Measurements from ENCODE around the gene CPNE1. TPM values are rescaled to one million over a fixed set of nuclear protein-coding genes. Genes with fewer than 3 reads are reported as not detected.

The CPNE1 gene
- total RNA-seq, 4 donors from 2014 or later: 43.3 to 238 (median 103) TPM

- Histone ChIP-seq H3K4me1 (peaks cover 19% of the 10 kb centered on the region), H3K4me3 (no peak overlapping the region), H3K27me3 (no peaks in the 10 kb centered on the region), H3K36me3 (peaks cover 56% of the 10 kb centered on the region), H3K9me3 (no peaks in the 10 kb centered on the region), H3K27ac (no peak overlapping the region)
- WGBS: 61% methylated on average over 4 of the region's 4 CpGs
- TF ChIP-seq POLR2A (IDR thresholded peaks at IDR 0.05) (no peak), POLR2AphosphoS5 (IDR thresholded peaks at IDR 0.05) (no peak), EP300 (IDR thresholded peaks at IDR 0.05) (no peak)
- TF ChIP-seq, protein P1, sequence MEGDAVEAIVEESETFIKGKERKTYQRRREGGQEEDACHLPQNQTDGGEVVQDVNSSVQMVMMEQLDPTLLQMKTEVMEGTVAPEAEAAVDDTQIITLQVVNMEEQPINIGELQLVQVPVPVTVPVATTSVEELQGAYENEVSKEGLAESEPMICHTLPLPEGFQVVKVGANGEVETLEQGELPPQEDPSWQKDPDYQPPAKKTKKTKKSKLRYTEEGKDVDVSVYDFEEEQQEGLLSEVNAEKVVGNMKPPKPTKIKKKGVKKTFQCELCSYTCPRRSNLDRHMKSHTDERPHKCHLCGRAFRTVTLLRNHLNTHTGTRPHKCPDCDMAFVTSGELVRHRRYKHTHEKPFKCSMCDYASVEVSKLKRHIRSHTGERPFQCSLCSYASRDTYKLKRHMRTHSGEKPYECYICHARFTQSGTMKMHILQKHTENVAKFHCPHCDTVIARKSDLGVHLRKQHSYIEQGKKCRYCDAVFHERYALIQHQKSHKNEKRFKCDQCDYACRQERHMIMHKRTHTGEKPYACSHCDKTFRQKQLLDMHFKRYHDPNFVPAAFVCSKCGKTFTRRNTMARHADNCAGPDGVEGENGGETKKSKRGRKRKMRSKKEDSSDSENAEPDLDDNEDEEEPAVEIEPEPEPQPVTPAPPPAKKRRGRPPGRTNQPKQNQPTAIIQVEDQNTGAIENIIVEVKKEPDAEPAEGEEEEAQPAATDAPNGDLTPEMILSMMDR (IDR thresholded peaks at IDR 0.05): no peak
- no peak for DNase-seq (ENCODE audit: low spot score in 2 of 2)
Observed at GRCh38 chr20:35702824-35703695, 38.4 kb upstream of the CPNE1 start.

GRCh38 chr20:35702051-35702823 lies 37.5 kb upstream of the CPNE1 start:
- TF ChIP-seq, protein P1 (IDR thresholded peaks at IDR 0.05): no peak
- TF ChIP-seq EP300 (IDR thresholded peaks at IDR 0.05) (no peak), POLR2AphosphoS5 (IDR thresholded peaks at IDR 0.05) (no peak), POLR2A (IDR thresholded peaks at IDR 0.05) (no peak)
- H3K36me3 ChIP-seq: peaks cover 48% of the 10 kb centered on the region
- no peaks in the 10 kb centered on the region for H3K27me3 ChIP-seq
- DNase-seq (ENCODE audit: low spot score in 2 of 2): peak in 1 of 2 donors; percentile 55
- no peak overlapping the region for H3K27ac ChIP-seq
- H3K9me3 ChIP-seq: no peaks in the 10 kb centered on the region
- 80% methylated on average over 12 of the region's 12 CpGs for WGBS
- H3K4me1 ChIP-seq: peaks cover 27% of the 10 kb centered on the region
- no peak overlapping the region for H3K4me3 ChIP-seq

DNA sequence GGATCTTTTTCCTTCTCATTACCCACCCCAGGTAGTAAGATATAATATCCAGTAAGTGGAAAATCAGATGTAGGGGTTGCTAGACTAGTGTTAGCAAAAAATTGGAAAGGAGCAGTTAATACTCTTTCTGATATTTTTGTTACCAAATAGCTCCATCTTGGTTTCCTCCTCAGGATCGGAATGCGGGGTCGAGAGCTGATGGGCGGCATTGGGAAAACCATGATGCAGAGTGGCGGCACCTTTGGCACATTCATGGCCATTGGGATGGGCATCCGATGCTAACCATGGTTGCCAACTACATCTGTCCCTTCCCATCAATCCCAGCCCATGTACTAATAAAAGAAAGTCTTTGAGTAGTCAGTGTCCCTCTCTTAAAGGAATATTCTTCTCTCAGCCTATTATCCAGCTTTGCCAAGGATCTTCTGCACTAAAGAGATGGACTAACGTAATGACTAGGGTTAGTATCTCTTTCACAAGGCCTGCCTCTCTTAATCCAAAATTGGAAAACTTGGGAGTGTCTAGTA lies 36.0 kb upstream of the CPNE1 start:
- peak in 1 of 2 donors; percentile 46 for DNase-seq (ENCODE audit: low spot score in 2 of 2)
- Histone ChIP-seq H3K27me3 (no peaks in the 10 kb centered on the region), H3K9me3 (no peaks in the 10 kb centered on the region), H3K36me3 (peaks cover 41% of the 10 kb centered on the region), H3K27ac (peak overlapping the region; percentile 89), H3K4me1 (peaks cover 29% of the 10 kb centered on the region), H3K4me3 (peak overlapping the region; percentile 81)
- WGBS: 90% methylated on average over 7 of the region's 7 CpGs
- TF ChIP-seq, protein P1 (IDR thresholded peaks at IDR 0.05): no peak
- TF ChIP-seq EP300 (IDR thresholded peaks at IDR 0.05) (no peak), POLR2A (IDR thresholded peaks at IDR 0.05) (no peak), POLR2AphosphoS5 (IDR thresholded peaks at IDR 0.05) (no peak)

DNA sequence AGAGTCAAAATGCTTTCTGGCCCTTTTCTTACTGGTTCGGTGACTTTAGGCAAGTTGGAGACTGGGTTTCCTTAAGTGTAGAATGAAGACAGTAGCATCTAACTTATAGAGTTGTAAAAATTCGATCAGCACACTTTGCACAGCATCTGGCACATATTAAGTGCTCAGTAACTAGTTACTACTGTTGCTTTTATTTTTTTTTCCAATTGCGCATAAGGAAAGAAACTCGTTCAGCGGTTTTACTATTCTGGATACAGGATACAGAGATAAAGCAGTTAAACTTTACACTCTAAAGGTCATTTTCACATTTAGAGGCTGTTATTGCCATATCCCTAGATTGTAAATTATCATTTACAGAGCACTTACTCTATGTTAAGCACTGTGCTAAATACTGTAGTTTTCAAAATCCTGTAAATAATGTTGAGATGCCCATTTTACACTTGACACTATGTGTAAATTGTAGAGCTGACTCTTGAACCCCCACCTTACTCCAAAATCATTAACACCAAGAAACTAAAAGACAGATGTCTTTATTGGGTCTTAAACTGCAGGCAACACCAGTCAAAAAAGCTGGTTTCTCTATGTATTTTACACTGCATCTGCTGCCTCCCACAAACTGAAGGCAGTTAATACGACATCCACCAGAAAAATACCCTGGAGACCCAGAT lies 35.4 kb upstream of the CPNE1 start:
- H3K27ac ChIP-seq: peak overlapping the region; percentile 89
- H3K4me1 ChIP-seq: peaks cover 29% of the 10 kb centered on the region
- no peaks in the 10 kb centered on the region for H3K27me3 ChIP-seq
- no peak for DNase-seq (ENCODE audit: low spot score in 2 of 2)
- TF ChIP-seq, protein P1 (IDR thresholded peaks at IDR 0.05): no peak
- no peak for TF ChIP-seq POLR2A (IDR thresholded peaks at IDR 0.05)
- TF ChIP-seq POLR2AphosphoS5 (IDR thresholded peaks at IDR 0.05): no peak
- no peak for TF ChIP-seq EP300 (IDR thresholded peaks at IDR 0.05)
- H3K9me3 ChIP-seq: no peaks in the 10 kb centered on the region
- H3K4me3 ChIP-seq: peak overlapping the region; percentile 81
- peaks cover 41% of the 10 kb centered on the region for H3K36me3 ChIP-seq
- WGBS: 18% methylated on average over 6 of the region's 6 CpGs
